DOHH2 (cell line): ENCODE results near the gene SMYD5.

Source experiments
- H3F3A ChIP-seq: fragments of 200-600 bp; sonication (generic), shearing (Covaris generic); 2 replicates; pipeline ENCODE4 v1.6.0; 2016; ENCODE audit warnings: antibody characterized with exemption, mild to moderate bottlenecking; ENCODE audit not compliant: control insufficient read depth, insufficient read depth
- H3K27ac ChIP-seq: fragments of 200-600 bp; sonication (generic); 2 replicates; pipeline ENCODE4 v1.5.1; 2014; ENCODE audit warnings: low read depth, mild to moderate bottlenecking, low read length, moderate library complexity
- H3K27me3 ChIP-seq: fragments of 200-600 bp; sonication (generic); 2 replicates; pipeline ENCODE4 v1.6.1; 2014; ENCODE audit warnings: mild to moderate bottlenecking, low read length, mixed read lengths; ENCODE audit not compliant: control insufficient read depth
- H3K36me3 ChIP-seq: fragments of 200-600 bp; sonication (generic); 2 replicates; pipeline ENCODE4 v1.6.1; 2014; ENCODE audit warnings: mild to moderate bottlenecking, low read length, moderate library complexity, mixed read lengths; ENCODE audit not compliant: control insufficient read depth
- H3K4me1 ChIP-seq: fragments of 200-600 bp; sonication (generic); 2 replicates; pipeline ENCODE4 v1.6.1; 2014; ENCODE audit warnings: mild to moderate bottlenecking, low read length, mixed read lengths; ENCODE audit not compliant: control insufficient read depth
- H3K4me2 ChIP-seq: fragments of 200-600 bp; sonication (generic); 2 replicates; pipeline ENCODE4 v1.6.0; 2014; ENCODE audit warnings: mild to moderate bottlenecking, low read length, moderate library complexity
- H3K4me3 ChIP-seq: fragments of 200-600 bp; sonication (generic); 2 replicates; pipeline ENCODE4 v1.5.1; 2014; ENCODE audit warnings: mild to moderate bottlenecking, low read length, mixed read lengths
- H3K79me2 ChIP-seq: fragments of 200-600 bp; sonication (generic); 2 replicates; pipeline ENCODE4 v1.6.1; 2014; ENCODE audit warnings: mild to moderate bottlenecking, low read length, mixed read lengths; ENCODE audit not compliant: control insufficient read depth
- H3K9me2 ChIP-seq: fragments of 200-600 bp; sonication (generic); replicated peaks from 2 replicates; pipeline ENCODE4 v1.6.1; 2014; ENCODE audit warnings: mild to moderate bottlenecking, low read length, mixed read lengths; ENCODE audit not compliant: control insufficient read depth
- H3K9me3 ChIP-seq: fragments of 200-600 bp; sonication (generic); 2 replicates; pipeline ENCODE4 v1.6.1; 2014; ENCODE audit warnings: antibody characterized with exemption, low read length, mixed read lengths; ENCODE audit not compliant: control insufficient read depth, insufficient read depth
- H4K20me1 ChIP-seq: fragments of 200-600 bp; sonication (generic); 2 replicates; pipeline ENCODE4 v1.6.0; 2014; ENCODE audit warnings: low read depth, mild to moderate bottlenecking, antibody characterized with exemption, low read length, moderate library complexity; ENCODE audit not compliant: control insufficient read depth, insufficient read depth
- CTCF ChIP-seq: fragments of 200-600 bp; sonication (generic); IDR thresholded peaks from one replicate; pipeline ENCODE4 v1.5.1; 2014; ENCODE audit warnings: antibody characterized with exemption, mild to moderate bottlenecking, low read depth, low read length; ENCODE audit not compliant: poor library complexity, severe bottlenecking
- EZH2phosphoT487 ChIP-seq: fragments of 200-600 bp; sonication (generic); IDR thresholded peaks from 2 replicates; pipeline ENCODE4 v1.6.1; 2017; ENCODE audit warnings: borderline replicate concordance, mild to moderate bottlenecking, antibody characterized with exemption, low read length, moderate library complexity, mixed read lengths

The SMYD5 gene

GRCh38 chr2:73268830-73269685 lies 55.0 kb downstream of the SMYD5 start:
- TF ChIP-seq EZH2phosphoT487 (no peak), CTCF (no peak)
- no peak overlapping the region for H3K27ac ChIP-seq
- peak overlapping the region; percentile 48; the same call in 1 of the 2 replicates for H3K4me3 ChIP-seq
- peaks cover 76% of the 10 kb centered on the region for H3K79me2 ChIP-seq
- H4K20me1 ChIP-seq = peaks cover 10% of the 10 kb centered on the region
- peak overlapping the region; percentile 44 for H3K4me2 ChIP-seq
- H3K9me3 ChIP-seq = no peaks in the 10 kb centered on the region
- H3K9me2 ChIP-seq = no peaks in the 10 kb centered on the region
- peaks cover 5% of the 10 kb centered on the region for H3K4me1 ChIP-seq
- peaks cover 81% of the 10 kb centered on the region for H3K36me3 ChIP-seq
- H3K27me3 ChIP-seq = no peaks in the 10 kb centered on the region
- H3F3A ChIP-seq = no peaks in the 10 kb centered on the region; the same call in 1 of the 2 replicates

- no peaks in the 10 kb centered on the region; the same call in 1 of the 2 replicates for H3F3A ChIP-seq
- H3K4me3 ChIP-seq = peak overlapping the region; percentile 48
- H3K9me3 ChIP-seq = no peaks in the 10 kb centered on the region
- H3K27me3 ChIP-seq = no peaks in the 10 kb centered on the region
- no peak overlapping the region for H3K27ac ChIP-seq
- H3K4me2 ChIP-seq = peak overlapping the region; percentile 44
- H3K79me2 ChIP-seq = peaks cover 84% of the 10 kb centered on the region
- H3K4me1 ChIP-seq = peaks cover 5% of the 10 kb centered on the region
- H3K36me3 ChIP-seq = peaks cover 79% of the 10 kb centered on the region
- H4K20me1 ChIP-seq = peaks cover 10% of the 10 kb centered on the region
- TF ChIP-seq EZH2phosphoT487 (no peak), CTCF (no peak)
- no peaks in the 10 kb centered on the region for H3K9me2 ChIP-seq
These were observed 55.8 kb downstream of the SMYD5 start for GRCh38 chr2:73269686-73270465.

- H3K4me3 ChIP-seq = no peak overlapping the region
- H3K9me3 ChIP-seq = no peaks in the 10 kb centered on the region
- H3K79me2 ChIP-seq = peaks cover 96% of the 10 kb centered on the region
- H3K9me2 ChIP-seq = no peaks in the 10 kb centered on the region
- H3K4me2 ChIP-seq = no peak overlapping the region
- no peaks in the 10 kb centered on the region; the same call in 1 of the 2 replicates for H3F3A ChIP-seq
- no peak overlapping the region for H3K27ac ChIP-seq
- TF ChIP-seq EZH2phosphoT487 (no peak), CTCF (no peak)
- peaks cover 5% of the 10 kb centered on the region for H3K4me1 ChIP-seq
- no peaks in the 10 kb centered on the region for H3K27me3 ChIP-seq
- H4K20me1 ChIP-seq = peaks cover 8% of the 10 kb centered on the region
- peaks cover 73% of the 10 kb centered on the region for H3K36me3 ChIP-seq
These were observed 58.2 kb downstream of the SMYD5 start for GRCh38 chr2:73272270-73272669.
